Astrocyte (in vitro differentiated cells and primary cell): Measurements from ENCODE around the gene TMEM100.

ENCODE experiments used
- EZH2 ChIP-seq: IDR thresholded peaks from 2 replicates; pipeline ENCODE4 v1.6.1; 2012; ENCODE audit warnings: mild to moderate bottlenecking, low read length, inconsistent platforms; ENCODE audit not compliant: insufficient read depth
- TF ChIP-seq, protein P1 (sequence below): IDR thresholded peaks from 2 replicates; pipeline ENCODE4 v1.5.1; 2011; ENCODE audit warnings: low read depth, mild to moderate bottlenecking, inconsistent platforms, low read length, moderate library complexity; ENCODE audit not compliant: insufficient read depth

DNA sequence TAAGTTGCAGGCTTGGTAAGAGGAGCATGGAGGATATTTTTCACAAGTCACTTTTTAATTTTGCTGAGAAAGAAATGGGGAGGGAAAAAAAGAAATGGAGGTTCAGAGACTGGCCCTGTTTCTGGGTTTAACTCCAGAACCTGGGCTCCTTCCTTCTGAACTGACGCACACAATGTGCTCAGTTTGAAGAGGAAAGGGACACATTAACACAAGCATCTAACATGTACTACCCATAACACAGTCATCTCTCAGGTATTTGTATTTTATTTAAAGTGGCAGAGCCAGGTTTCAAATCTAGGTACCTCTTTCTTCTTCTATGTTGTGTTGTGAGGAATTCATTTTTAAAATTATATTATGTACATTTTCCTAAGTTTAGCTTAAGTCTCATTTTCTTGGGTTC is 5.3 kb upstream of the TMEM100 start:
- TF ChIP-seq, protein P1, sequence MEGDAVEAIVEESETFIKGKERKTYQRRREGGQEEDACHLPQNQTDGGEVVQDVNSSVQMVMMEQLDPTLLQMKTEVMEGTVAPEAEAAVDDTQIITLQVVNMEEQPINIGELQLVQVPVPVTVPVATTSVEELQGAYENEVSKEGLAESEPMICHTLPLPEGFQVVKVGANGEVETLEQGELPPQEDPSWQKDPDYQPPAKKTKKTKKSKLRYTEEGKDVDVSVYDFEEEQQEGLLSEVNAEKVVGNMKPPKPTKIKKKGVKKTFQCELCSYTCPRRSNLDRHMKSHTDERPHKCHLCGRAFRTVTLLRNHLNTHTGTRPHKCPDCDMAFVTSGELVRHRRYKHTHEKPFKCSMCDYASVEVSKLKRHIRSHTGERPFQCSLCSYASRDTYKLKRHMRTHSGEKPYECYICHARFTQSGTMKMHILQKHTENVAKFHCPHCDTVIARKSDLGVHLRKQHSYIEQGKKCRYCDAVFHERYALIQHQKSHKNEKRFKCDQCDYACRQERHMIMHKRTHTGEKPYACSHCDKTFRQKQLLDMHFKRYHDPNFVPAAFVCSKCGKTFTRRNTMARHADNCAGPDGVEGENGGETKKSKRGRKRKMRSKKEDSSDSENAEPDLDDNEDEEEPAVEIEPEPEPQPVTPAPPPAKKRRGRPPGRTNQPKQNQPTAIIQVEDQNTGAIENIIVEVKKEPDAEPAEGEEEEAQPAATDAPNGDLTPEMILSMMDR: no peak
- no peak for TF ChIP-seq EZH2
